GM12878 (cell line): ENCODE data around the gene CDC42BPB. TPM values are rescaled to one million over a fixed set of nuclear protein-coding genes. Genes with fewer than 3 reads are reported as not detected.

Experiments
- ATAC-seq: fragments of 200-7000 bp; cut with Tn5 transposase; 3 replicates; pipeline ENCODE4 v1.9.1; 2020; ENCODE audit warnings: mild to moderate bottlenecking, moderate library complexity
- BruUV-seq: library from RNA; stranded (reverse); fragments of 400-500 nt; replicated peaks from 2 replicates; lab custom pipeline; 2021; lab: Mats Ljungman, UMichigan
- CTCF ChIA-PET: fragments of 300-600 bp; sonication (Branson Sonifier 250); formaldehyde crosslinking; extraction: SDS; loops from one replicate; lab custom pipeline; 2021; ENCODE audit warnings: inconsistent platforms; lab: Yijun Ruan, JAX
- POLR2A ChIA-PET: fragments of 350-600 bp; formaldehyde crosslinking; extraction: SDS; loops from one replicate; lab custom pipeline; 2021; ENCODE audit warnings: inconsistent platforms; lab: Charles Lee
- RAD21 ChIA-PET: fragments of 300-600 bp; sonication (Branson Sonifier 250); formaldehyde crosslinking; loops from one replicate; lab custom pipeline; 2023; ENCODE audit warnings: antibody characterized with exemption; ENCODE audit not compliant: unreplicated experiment; lab: Charles Lee
- SMC1A ChIA-PET: fragments of 300-600 bp; sonication (Branson Sonifier 250); formaldehyde crosslinking; loops from one replicate; lab custom pipeline; 2023; ENCODE audit not compliant: unreplicated experiment, uncharacterized antibody; lab: Charles Lee
- DNase-seq: peaks from one replicate; pipeline ENCODE4 v3.0.0-alpha.2; 2011; ENCODE audit warnings: low read depth, low spot score
- FAIRE-seq: peaks from 3 replicates; lab custom pipeline; 2011; peaks lifted over from hg19 to GRCh38; lab: Jason Lieb, UNC
- H2AFZ ChIP-seq: 2 replicates; pipeline ENCODE4 v1.6.0; 2011; ENCODE audit warnings: low read depth, low read length, control low read depth; ENCODE audit not compliant: control insufficient read depth
- H3K27ac ChIP-seq: 2 replicates; pipeline ENCODE4 v1.5.1; 2011; ENCODE audit warnings: control low read depth; ENCODE audit not compliant: control insufficient read depth, insufficient read depth
- H3K27me3 ChIP-seq, 2 experiments: replicated peaks in 1 of 2; 2 replicates each; pipeline versions ENCODE4 v1.6.0 to v1.6.1; 2011; ENCODE audit warnings: low read length in 1 of 2; ENCODE audit not compliant: control insufficient read depth in 2 of 2, insufficient read depth in 2 of 2
- H3K36me3 ChIP-seq, 2 experiments: 2 replicates each; pipeline ENCODE4 v1.5.1; 2011; ENCODE audit warnings: low read length in 1 of 2; ENCODE audit not compliant: control insufficient read depth in 2 of 2, insufficient read depth in 2 of 2
- H3K4me1 ChIP-seq: 2 replicates; pipeline ENCODE4 v1.6.1; 2011; ENCODE audit warnings: mild to moderate bottlenecking, low read length, moderate library complexity, mixed read lengths; ENCODE audit not compliant: control insufficient read depth, insufficient read depth
- H3K4me2 ChIP-seq: 2 replicates; pipeline ENCODE4 v1.6.0; 2011; ENCODE audit warnings: control low read depth; ENCODE audit not compliant: control insufficient read depth, insufficient read depth
- H3K4me3 ChIP-seq: fragments of 200-600 bp; sonication (generic); 2 replicates; pipeline ENCODE4 v1.5.1; 2016
- H3K79me2 ChIP-seq: 2 replicates; pipeline ENCODE4 v1.6.0; 2011; ENCODE audit warnings: low read length; ENCODE audit not compliant: control insufficient read depth, insufficient read depth
- H3K9ac ChIP-seq: 2 replicates; pipeline ENCODE4 v1.8.0; 2011; ENCODE audit warnings: low read length, control low read depth, mixed read lengths; ENCODE audit not compliant: control insufficient read depth, insufficient read depth
- H3K9me3 ChIP-seq: replicated peaks from 3 replicates; pipeline ENCODE4 v1.5.1; 2011; ENCODE audit warnings: mild to moderate bottlenecking, low read length; ENCODE audit not compliant: control insufficient read depth, insufficient read depth
- H4K20me1 ChIP-seq: 2 replicates; pipeline ENCODE4 v1.6.0; 2011; ENCODE audit not compliant: control insufficient read depth, insufficient read depth
- ETV6 ChIP-seq, 2 experiments: fragments of 450-650 bp in 1 of 2; IDR thresholded peaks in 1 of 2; conservative IDR thresholded peaks in 1 of 2; 2 replicates each; pipeline ENCODE4 v1.6.1; 2014; ENCODE audit warnings: antibody characterized with exemption in 1 of 2, borderline replicate concordance in 1 of 2, low read depth in 1 of 2, mild to moderate bottlenecking in 1 of 2, moderate library complexity in 1 of 2
- MEF2B ChIP-seq: fragments of 450-650 bp; IDR thresholded peaks from 2 replicates; pipeline ENCODE4 v1.6.1; 2018; ENCODE audit warnings: mild to moderate bottlenecking, moderate library complexity; ENCODE audit not compliant: partially characterized antibody, poor library complexity, severe bottlenecking
- NR2F1 ChIP-seq: fragments of 450-650 bp; conservative IDR thresholded peaks from 2 replicates; pipeline ENCODE4 v1.6.1; 2017; ENCODE audit warnings: mild to moderate bottlenecking
- POLR2A ChIP-seq: IDR thresholded peaks from 2 replicates; pipeline ENCODE4 v1.6.1; 2011; ENCODE audit warnings: low read depth, mild to moderate bottlenecking, low read length
- POLR2AphosphoS5 ChIP-seq: IDR thresholded peaks from 2 replicates; pipeline ENCODE4 v1.6.1; 2011; ENCODE audit warnings: mild to moderate bottlenecking, low read length, inconsistent platforms
- POU2F2 ChIP-seq: IDR thresholded peaks from 3 replicates; pipeline ENCODE4 v1.6.1; 2011; ENCODE audit warnings: low read depth, mild to moderate bottlenecking, low read length, borderline replicate concordance
- RUNX3 ChIP-seq: IDR thresholded peaks from 2 replicates; pipeline ENCODE4 v1.6.1; 2012; ENCODE audit warnings: low read length, inconsistent platforms
- SIX5 ChIP-seq: IDR thresholded peaks from 2 replicates; pipeline ENCODE4 v1.6.1; 2011; ENCODE audit warnings: mild to moderate bottlenecking, low read depth, low read length, moderate library complexity; ENCODE audit not compliant: severe bottlenecking
- SPI1 ChIP-seq: IDR thresholded peaks from 2 replicates; pipeline ENCODE4 v1.6.1; 2011; ENCODE audit warnings: low read depth, mild to moderate bottlenecking, low read length, moderate library complexity, borderline replicate concordance; ENCODE audit not compliant: insufficient read depth
- WGBS: methylation state at CpG from one replicate; pipeline ENCODE4 v1.1.6; 2016; ENCODE audit warnings: low lambda C conversion rate; ENCODE audit not compliant: insufficient replicate concordance, insufficient coverage; ENCODE audit errors: missing lambda C conversion rate; 5-methylcytosine and 5-hydroxymethylcytosine counted together
- in situ Hi-C: fragments of 300-500 bp; cut with MboI; formaldehyde crosslinking; loops from 9 replicates; pipeline ENCODE4 v1.14.3; 2018; ENCODE audit warnings: mixed read lengths
- intact Hi-C: fragments of 100-400 bp; cut with micrococcal nuclease; formaldehyde crosslinking; loops from one replicate; pipeline ENCODE4 v1.14.2; 2022; ENCODE audit not compliant: unreplicated experiment
- polyA plus RNA-seq, 11 experiments: library from polyadenylated mRNA; depleted of rRNA in 4 of 11; unstranded in 6 of 11; stranded (reverse) in 5 of 11; fragments of >200 nt; fragmentation: Nextera tagmentation in 4 of 11; fragmentation: Illumina TruSeq in 1 of 11; extraction: Ambion mirVana in 4 of 11; extraction: Trizol in 1 of 11; gene quantifications; 1 replicate in 1 of 11; 2 replicates in 10 of 11; pipeline versions ENCODE4 v1.2.1 to v1.2.3, GENCODE V29; 2011 to 2016; ENCODE audit warnings: inconsistent platforms in 2 of 11, missing spikeins in 2 of 11, low read depth in 1 of 11
- total RNA-seq, 4 experiments: library from RNA; depleted of rRNA in 3 of 4; stranded (reverse); fragments of >200 nt in 3 of 4; fragmentation: Illumina TruSeq in 1 of 4; extraction: Trizol in 1 of 4; gene quantifications; 2 replicates each; pipeline versions ENCODE4 v1.2.1 to v1.2.3, GENCODE V29; 2013 to 2021
- TF ChIP-seq, protein P1 (sequence below): IDR thresholded peaks from 2 replicates; pipeline ENCODE4 v1.6.1; 2012; ENCODE audit warnings: low read depth, low read length, improper control_type of control experiment

CDC42BPB gene
- total and polyA plus RNA-seq, 10 of the 15 experiments (the other 5 are each of a cell fraction or from before 2014, with no cell fraction given), result 0.42 to 22.1 (median 13.3) TPM

DNA sequence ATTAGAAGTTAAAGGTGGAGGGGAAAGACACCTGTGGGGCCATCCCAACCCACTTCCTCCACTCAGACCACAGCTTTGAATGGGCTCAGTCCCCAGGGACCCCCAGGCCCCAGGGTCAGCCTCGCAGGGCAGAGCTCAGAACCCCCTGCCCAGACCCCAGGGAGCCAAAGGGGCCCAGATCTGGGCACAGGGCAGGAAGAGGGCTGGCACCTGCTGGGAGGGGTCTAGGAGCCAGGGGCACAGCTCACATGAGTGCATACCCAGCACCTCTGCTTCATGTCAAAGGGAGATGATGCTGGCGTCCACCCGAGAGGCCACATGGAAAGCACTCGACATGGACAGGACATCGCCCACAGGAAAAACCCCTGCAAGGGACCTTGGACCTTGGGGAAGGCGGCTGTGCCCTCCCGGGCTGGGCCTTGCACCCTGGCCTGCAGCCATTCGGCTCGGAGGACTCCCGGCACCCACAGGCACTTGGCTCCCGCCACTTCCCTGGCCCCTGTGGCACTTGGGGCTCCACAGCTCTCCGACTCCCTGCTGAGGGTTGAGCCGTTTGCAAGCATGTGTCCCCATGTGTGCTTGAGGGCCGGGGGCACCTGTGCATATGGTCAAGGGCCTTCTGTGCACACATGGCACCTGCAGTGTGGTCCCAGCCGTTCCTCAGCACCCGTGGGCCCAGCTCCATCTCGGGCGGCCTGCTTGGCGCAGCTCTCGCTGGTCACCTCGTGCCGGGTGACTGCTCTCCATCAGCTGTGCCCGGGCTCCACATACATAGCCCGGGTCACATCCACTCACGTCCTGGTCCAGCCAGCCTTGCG lies 142.7 kb downstream of the CDC42BPB start:
- ChIA-PET CTCF (interaction anchor here (0.8 to 4.5 kb wide), 6 partner anchors 12 to 320 kb away, joined by 3 to 47 read pairs (median 11); no protein-coding TSS in a partner anchor), POLR2A (interaction anchor here (0.7 kb wide), 1 partner anchor 218 kb away, joined by 3 read pairs; no protein-coding TSS in a partner anchor), SMC1A (interaction anchor here (1.2 to 5.4 kb wide), 2 partner anchors 37 to 220 kb away, joined by 5 to 52 read pairs; no protein-coding TSS in a partner anchor), RAD21 (interaction anchor here (1.0 to 3.6 kb wide), 3 partner anchors 13 to 220 kb away, joined by 5 to 20 read pairs (median 15); no protein-coding TSS in a partner anchor)
- Histone ChIP-seq H3K9me3 (no peaks in the 10 kb centered on the region), H4K20me1 (no peaks in the 10 kb centered on the region), H3K9ac (no peak overlapping the region), H3K27me3 (no peaks in the 10 kb centered on the region), H3K79me2 (no peaks in the 10 kb centered on the region), H2AFZ (no peak overlapping the region), H3K4me3 (no peak overlapping the region), H3K36me3 (peaks cover 2 to 3% of the 10 kb centered on the region in 2 experiments; a peak in 2 of 4 replicates), H3K4me1 (peaks cover 22% of the 10 kb centered on the region), H3K4me2 (no peak overlapping the region), H3K27ac (no peak overlapping the region)
- DNase-seq (no peak), ATAC-seq (peak; percentile 9), FAIRE-seq (no peak)
- no TSS peak for BruUV-seq
- TF ChIP-seq POU2F2 (no peak), SIX5 (no peak), MEF2B (peak; percentile 73), SPI1 (0 out of 2 replicates have a peak, but pooled peaks have one; percentile 11), POLR2A (peak; percentile 68), NR2F1 (peak; percentile 45), RUNX3 (peak; percentile 32; the same call in 1 of the 2 replicates), ETV6 (conservative IDR thresholded peaks at IDR 0.05 in 1 of 2, IDR thresholded peaks at IDR 0.05 in 1 of 2; ENCODE audit: borderline replicate concordance in 1 of 2, low read depth in 1 of 2) (no peak), POLR2AphosphoS5 (peak; percentile 52)
- TF ChIP-seq, protein P1, sequence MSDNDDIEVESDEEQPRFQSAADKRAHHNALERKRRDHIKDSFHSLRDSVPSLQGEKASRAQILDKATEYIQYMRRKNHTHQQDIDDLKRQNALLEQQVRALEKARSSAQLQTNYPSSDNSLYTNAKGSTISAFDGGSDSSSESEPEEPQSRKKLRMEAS, result no peak
- in situ Hi-C loops, result loop anchor here (5.0 kb wide), 1 partner anchor 217 kb away; no protein-coding TSS in a partner anchor
- 67% methylated on average over 26 of the region's 26 CpGs for WGBS
- intact Hi-C loops, result loop anchor here (5.0 to 10.0 kb wide), 3 partner anchors 137 to 390 kb away; partner anchors contain the start of genes RCOR1 and TRAF3
